DMS79 treated with DMSO at 0.1 percent for 48 hours (cell line): ENCODE results near the gene CATSPERD.
A peak's percentile ranks its signal among the peaks of the same experiment; 100 is the strongest.

Source experiments
- DNase-seq: peaks from one replicate; lab custom pipeline; 2025; lab: John Stamatoyannopoulos, UW

The CATSPERD gene

DNA sequence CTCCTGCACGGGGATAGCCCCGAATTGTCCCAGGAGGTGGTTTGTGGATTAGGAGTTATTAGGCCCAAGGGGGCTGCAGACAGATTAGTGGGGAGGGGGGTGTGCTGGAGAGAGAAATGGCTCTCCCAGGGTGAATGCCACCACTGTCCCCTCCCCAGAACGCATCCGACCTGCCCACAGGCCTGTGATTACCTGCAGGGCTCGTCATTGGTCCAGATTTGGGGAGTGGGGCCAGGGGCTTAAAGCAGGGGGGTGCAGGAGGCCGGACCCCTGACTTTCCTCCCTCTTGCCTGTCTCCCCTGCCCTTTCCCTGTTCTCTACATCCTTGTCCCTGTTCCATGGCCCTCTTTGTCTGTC lies 85.7 kb downstream of the CATSPERD start:
- DNase-seq: no peak

DNA sequence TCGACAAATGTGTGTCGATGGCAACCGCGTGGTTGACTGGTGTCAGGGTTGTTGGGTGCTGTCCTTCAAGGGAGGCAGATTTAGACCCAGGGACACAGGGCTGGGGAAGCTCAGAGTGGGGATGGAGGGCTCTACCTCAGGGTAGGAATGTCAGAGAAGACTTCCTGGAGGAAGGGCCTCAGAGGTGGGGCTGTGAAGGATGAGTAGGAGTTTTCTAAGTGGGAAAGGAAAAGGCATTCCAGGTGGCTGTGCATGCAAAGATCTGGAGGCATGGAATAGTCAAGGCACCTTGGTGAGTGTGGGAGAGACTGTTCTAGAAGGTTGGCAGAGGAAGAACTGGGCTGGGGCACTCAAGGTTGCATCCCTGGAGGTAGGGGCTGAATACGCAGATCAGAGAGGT lies 86.5 kb downstream of the CATSPERD start:
- no peak for DNase-seq

DNA sequence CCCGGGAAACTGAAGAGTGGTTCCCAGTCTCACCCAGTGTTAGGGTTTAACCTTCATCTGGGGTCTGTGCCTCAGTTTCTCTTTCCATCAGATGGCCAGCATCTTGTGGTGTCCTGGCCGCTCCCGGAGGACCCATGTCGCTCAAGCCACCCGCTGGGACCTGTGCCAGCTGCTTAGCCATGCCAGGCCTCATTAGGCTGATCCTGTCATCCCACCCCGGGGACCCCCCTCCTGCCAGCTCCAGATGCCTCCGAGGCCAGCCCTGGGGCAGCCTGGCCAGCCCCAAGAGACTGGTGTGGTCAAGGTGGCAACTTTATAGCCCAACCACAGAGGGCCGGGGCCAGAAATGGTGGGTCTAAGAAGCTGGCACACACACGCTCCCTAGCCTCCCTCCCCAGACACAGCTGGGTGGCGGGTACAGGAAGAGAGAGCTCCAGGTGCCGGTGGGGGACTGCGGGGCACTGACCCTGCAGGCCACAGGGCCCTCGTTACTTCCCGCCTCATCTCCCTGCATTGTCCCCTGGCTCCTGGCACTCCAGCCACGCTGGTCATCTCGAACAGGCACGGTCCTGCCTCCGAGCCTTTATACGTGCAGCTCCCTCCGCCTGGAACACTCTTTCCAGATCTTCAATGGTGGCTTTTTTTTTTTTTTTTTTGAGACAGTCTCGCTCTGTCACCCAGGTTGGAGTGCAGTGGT lies 87.8 kb downstream of the CATSPERD start:
- no peak for DNase-seq

DNA sequence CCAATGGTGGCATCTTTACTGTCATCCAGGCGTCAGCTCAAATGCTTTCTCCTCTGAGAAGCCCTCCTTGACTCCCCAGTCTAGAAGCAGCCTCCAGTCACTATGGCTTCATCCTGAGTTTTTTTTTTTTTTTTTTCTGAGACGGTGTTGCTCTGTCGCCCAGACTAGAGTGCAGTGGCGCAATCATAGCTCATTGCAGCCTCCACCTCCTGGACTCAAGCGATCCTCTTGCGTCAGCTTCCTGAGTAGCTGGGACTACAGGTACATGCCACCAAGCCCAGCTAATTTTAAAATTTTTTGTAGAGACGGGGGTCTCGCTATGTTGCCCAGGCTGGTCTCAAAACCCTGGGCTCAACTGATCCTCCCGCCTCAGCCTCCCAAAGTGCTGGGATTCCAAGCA lies 88.6 kb downstream of the CATSPERD start:
- DNase-seq: no peak

DNA sequence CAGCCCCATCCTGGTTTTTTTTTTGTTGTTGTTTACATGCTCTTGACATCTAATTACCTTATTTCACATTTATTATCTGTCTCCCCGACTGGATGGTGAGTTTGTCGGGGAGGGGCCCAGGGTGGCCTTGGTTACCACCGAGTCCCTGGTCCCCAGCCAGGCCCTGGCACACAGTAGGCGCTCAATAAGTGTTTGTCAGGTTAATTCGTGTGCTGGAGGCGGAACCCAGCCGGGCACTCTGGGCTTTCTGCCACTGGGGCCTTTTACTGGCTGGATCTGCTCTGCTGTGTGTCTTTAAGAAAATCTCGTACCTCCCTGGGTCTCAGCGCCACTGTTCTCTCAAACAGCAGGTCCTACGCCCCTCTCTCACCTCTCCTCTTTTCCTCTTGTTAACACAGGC lies 89.0 kb downstream of the CATSPERD start:
- no peak for DNase-seq

DNA sequence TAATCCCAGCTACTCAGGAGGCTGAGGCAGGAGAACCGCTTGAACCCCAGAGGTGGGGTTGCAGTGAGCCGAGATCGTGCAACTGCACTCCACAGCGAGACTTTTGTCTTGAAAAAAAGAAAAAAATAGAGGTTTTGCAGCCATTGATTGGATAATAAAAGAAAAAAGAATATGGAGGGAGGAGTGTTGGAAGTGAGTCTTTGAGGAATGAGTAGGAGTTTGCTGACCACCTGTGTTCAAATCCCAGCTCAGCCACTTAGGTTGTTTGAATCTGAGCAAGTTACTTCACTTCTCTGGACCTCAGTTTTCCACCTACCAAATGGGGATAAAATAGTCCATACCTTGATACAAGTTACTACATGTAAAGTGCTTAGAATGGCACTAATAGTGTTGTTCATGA lies 90.7 kb downstream of the CATSPERD start:
- no peak for DNase-seq

DNA sequence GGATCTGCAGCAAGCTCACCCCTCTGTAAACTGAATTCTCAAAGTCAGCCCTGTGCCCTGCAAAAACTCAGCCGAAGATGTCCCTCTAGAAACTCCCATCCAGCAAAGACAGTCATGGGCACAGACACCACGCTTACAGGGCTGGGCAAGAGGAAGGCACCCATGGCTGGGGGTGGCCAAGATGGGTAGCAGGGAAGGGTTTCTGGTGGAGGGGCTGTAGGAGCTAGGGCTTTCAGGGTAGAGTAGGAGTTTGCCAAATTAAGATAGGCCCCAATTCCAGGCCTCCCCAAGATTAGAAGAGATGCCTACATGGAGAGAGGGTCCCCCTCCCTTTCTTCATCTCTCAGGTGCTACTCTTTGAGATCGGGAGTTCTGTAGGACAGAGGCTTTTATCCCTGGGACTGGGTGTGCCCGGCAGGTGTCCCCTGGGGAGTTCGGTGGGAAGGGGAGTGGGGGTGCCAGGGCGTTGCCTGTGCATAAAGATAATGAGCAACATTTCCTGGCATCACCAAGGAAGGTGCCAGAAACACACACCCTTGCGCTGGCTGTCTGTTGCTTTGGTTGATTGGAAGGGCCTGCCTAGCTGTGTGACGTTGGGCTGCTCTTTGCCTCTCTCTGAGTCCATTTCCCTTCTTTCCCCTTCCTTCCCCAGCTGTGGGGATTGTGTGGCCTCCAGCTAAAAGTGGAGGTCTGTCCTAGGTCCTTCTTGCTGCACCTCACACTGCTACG lies 93.8 kb downstream of the CATSPERD start:
- DNase-seq: no peak

DNA sequence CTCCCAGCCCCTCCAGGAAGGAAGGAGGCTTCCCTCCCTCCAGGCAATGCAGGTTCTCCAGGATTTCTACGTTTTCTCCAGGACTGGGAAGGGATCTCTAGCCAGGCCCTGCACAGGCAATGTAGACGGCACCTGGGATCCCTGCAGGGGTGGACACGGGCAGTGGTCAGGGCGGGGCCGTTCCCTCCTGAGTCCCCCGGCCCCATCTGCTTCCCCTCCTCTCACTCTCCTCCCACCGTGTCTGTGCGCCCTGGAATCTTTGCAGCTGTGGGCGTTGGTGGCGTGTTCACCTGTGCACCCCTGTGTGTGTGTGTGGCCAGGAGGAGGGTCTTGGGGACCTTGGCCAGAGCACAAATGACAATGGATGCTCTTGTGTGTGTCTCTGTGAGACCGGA lies 94.4 kb downstream of the CATSPERD start:
- DNase-seq: no peak

DNA sequence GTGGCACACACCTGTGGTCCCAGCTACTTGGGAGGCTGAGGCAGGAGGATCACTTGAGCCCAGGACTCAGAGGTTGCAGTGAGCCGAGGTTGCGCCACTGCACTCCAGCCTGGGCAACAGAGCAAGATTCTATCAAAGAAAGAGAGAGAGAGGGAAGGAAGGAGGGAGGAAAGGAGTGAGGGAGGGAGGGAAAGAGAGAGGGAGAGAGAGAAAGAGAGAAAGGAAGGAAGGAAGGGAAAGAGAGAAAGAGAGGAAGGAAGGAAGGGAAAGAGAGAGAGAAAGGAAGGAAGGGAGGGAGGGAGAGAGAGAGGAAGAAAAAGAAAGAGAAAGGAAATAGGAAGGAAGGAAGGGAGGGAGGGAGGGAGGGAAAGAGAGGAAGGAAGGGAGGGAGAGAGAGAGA lies 96.8 kb downstream of the CATSPERD start:
- no peak for DNase-seq

DNA sequence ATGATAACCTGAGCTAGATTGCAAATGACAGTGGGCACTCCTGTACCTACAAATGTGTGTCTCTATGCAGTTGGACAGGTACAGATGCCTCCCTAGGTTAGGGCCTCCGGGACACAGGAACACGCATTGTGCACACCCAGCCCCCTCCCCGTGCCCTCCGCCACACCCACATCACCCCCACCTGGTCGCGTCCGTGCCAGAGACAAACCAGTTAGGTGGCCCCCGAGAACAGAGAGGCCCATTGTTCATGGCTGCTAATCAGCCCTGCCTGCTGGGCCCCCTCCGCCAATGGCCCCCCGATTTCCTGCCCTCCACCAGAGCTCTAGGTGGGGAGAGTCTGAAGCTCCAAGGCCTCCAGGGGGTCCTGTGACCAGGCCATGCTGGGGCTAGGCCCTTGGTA lies 98.2 kb downstream of the CATSPERD start:
- DNase-seq: no peak

DNA sequence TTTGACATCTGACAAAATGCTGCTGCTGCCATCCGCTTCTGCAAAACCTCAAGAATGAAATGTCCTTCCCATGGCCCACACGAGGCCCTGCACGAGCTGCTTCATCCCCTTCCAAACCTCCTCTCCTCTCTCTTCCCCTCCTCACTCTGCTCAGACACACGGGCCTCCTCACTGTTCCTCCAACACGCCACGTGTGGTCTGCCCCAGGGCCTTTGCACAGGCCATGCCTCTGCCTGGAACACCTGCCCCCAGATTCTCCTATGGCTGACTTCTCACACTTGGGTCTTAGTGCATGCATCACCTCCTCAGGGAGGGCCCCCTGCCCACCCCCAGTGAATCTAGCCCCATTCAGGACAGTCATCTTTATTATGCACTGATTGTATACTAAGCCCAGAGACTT lies 100.3 kb downstream of the CATSPERD start:
- DNase-seq: no peak

DNA sequence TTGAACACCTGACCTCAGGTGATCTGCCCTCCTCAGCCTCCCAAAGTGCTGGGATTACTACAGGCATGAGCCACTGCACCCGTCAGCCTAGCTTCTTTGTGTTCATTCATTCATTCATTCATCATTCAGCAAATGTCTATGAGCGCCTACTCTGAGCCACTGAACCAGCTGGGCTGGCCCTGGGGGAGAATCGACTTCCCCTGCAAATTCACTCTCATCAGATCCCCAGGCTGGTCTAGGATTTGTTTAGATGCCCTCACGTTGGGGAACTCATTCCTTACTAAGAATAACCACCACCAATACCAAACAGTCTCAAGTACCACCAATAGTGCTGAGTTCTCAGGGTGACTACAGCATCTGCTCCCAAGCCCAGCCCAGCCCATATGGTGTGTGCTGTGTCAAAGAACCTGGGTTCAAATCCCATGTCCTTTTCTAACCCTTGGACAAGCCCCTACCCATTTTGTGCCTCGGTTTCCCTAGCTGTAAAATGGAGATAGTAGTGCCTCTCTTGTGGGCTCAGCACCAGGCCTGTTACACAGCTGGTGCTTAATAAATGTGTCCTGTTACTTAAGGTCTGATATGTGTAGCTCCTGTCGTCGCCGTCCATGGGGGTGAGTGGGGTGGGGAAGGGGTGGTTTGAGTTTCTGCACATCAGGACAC lies 101.2 kb downstream of the CATSPERD start:
- no peak for DNase-seq

DNA sequence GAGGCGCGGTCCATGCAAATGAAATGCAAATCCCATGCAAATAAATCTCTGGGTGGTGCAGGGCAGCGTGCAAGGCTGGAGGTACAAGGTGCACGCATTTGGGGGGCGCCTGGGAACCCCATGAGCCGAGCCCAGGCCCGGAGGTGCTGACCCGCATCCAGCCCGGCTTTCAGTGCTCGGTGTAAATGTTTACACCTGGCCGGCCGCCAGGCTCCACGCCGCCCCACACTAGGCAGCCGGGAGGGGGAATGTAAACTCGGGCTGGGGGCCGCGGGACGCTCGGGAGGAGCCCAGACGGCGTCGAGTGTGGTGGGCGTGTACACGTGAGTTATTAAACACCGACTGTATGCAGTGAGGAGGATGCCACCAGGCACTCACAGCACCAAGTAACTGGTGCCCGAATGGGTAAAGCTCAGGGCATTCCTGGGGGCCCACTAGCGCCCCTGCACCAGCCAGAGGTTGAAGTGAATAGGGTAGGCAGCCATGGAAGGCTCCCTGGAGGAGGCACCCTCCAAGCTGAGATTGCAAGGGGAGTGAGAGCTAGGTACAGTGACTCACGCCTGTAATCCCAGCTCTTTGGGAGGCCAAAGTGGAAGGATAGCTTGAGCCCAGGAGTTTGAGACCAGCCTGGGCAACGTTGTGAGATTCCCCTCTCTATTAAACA lies 101.9 kb downstream of the CATSPERD start:
- DNase-seq: no peak

DNA sequence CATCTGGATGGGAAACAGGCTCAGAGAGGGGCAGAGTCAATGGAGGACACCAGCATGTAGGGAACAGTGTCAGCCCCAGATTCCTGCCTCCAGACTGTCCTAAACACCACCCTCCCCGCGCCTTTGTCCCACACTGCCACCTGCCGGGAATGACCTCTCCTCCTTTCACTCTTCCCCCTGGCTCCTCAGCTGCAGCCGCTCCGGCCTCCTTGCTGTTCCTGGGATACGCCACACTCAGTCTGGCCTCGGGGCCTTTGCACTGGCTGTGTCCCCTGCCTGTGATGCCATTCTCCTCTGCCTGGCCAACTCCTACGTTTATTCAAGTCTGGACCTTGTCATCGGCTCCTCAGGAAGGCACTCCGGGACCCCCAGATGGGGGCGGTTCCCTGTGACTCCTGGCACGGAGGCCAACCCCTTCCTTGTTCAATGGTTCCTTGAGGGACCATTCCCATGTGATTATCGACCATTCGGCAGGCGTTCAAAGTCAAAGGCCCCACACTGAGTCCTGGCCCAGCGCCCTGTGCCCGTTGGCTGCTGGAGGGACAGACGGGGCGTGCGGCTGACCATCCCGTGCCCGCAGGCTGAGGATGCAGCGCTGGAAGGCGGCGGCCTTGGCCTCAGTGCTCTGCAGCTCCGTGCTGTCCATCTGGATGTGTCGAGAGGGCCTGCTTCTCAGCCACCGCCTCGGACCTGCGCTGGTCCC lies 103.3 kb downstream of the CATSPERD start:
- DNase-seq: no peak

DNA sequence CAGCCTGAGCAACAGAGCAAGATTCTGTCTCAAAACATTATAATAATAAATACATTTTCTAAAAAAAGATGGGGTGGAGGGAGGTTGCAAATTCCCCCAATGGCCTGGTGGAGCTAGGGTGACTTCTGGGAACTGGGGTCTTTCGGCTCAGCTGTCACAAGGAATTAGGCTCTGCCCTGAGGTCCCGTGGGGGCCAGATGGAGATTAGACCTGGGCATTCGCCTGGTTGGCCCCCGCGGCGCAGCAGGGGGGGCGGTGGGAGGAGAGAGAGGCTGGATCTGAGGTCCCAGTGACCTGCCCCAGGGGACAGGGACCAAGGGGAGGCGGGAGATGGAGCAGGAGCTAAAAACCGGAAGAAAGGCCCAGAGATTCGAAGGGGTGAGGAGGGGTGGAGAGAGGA lies 104.3 kb downstream of the CATSPERD start:
- DNase-seq: no peak

DNA sequence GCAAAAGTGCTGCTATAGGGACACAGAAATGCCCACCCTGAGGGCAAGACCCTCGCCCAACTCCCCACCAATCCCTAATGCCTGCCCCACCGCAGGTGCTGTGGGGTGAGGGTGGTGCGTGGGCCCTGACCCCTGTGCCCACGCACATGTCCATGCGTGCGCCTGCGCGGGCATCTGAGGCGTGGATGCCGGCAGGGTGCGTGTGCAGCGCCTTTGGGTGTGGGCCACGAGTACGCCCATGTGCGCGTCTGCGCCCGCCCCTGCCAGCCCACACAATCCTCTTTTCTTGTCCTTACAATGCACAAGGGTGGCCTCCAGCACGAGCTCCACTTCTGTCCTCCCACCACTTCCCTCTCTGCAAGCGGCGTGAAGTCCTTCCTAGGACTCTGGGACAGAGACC lies 104.7 kb downstream of the CATSPERD start:
- DNase-seq: no peak

DNA sequence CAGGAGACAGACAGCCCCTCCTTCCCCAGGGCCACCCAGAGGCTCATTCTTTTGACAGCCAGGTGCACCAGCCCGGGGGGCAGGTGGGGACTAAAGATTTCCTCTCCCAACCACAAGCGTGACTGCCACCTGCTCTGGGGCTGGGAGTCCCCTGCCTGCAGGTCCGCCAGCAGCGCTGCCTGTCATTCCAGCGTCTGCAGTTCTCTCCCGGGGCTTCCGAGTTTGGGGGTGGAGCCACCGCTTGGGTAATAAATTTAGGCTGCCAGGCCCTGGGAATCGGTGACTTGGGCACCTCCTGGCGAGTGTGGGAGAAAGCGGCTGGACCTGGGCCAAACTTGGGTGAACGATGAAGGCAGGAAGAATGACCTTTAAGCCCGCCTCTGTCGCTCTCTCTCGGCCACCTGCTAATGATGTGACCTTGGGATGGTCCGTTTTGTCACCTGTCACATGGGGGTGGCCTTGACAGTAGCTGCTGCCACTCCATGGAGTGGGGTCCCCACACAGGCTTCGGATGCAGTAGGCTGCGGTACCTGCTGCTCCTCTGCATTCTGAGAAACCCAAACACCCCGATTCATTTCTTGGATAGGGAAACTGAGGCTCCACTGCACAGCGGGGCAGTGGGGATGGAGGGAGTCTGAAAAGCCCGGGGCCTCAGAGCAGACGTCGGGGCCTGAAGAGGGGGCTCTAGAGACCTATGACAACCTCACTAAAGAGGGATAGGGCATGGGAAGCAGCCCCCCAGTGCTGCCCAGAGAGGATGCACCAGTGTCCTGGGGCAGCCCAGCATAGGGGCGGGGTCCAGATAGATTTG lies 106.3 kb downstream of the CATSPERD start:
- peak; percentile 82 for DNase-seq

DNA sequence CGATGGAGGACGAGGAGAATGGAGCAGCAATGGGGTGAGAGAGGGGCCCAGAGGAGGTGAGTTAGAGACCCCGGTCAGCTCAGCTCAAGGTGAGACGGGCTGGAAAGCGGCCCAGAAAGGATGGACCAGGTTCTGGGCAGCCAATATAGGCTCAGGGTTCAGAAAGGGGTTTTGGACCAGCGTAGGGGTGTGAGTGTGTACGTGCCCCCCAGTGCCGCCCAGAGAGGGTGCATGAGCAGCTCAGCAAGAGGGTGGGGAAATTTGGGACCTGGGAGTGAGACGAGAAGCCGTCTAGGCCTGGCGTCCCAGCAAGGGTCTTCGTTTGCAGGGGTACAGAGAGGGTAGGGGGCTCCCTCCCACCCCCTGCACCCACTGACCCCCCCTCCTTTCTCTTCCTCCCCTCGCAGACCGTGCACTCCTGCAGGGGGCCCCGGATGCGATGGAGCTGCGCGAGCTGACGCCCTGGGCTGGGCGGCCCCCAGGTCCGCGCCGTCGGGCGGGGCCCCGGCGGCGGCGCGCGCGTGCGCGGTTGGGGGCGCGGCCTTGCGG lies 107.0 kb downstream of the CATSPERD start:
- DNase-seq: no peak

DNA sequence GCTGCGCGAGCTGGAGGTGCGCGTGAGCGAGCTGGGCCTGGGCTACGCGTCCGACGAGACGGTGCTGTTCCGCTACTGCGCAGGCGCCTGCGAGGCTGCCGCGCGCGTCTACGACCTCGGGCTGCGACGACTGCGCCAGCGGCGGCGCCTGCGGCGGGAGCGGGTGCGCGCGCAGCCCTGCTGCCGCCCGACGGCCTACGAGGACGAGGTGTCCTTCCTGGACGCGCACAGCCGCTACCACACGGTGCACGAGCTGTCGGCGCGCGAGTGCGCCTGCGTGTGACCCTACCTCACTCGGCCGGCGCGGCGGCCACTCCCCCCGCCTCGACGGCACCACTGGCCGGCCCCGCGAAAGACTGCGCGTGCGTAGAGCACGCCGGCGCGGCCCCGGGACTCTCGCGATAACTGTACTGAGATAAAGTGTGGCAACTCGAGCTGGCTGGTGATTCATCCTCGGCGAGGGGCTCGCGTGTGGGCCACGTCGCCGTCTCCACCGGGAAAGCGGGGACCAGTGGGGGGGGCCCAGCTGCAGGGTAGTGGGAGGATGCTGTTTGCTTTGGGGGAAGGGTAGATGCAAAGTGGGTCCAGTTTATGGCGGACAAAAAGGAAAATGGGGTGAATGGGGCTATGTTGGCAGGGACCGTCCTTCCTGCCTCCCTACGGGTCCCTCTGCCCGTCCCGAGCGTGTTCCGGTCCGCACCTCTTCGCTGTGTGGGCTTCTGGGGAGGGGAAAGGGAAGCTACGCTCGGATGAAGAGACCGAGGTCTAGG lies 107.6 kb downstream of the CATSPERD start:
- DNase-seq: peak; percentile 93
